HepG2 (cell line): ENCODE results near the gene CDYL2. TPM values are rescaled to one million over a fixed set of nuclear protein-coding genes. Genes with fewer than 3 reads are reported as not detected.

Experiments
- ATAC-seq: fragments of 200-7000 bp; cut with Tn5 transposase; 3 replicates; pipeline ENCODE4 v1.9.1; 2020; ENCODE audit warnings: mild to moderate bottlenecking, moderate library complexity
- BruUV-seq: library from RNA; stranded (reverse); fragments of 400-500 nt; replicated peaks from 2 replicates; lab custom pipeline; 2021; lab: Mats Ljungman, UMichigan
- CTCF ChIA-PET: fragments of 300-600 bp; formaldehyde crosslinking; extraction: SDS; loops from one replicate; lab custom pipeline; 2021; ENCODE audit warnings: low total read pairs, inconsistent platforms, low intra/inter-chr PET ratio; lab: Yijun Ruan, JAX
- POLR2A ChIA-PET: fragments of 350-600 bp; sonication (Branson Sonifier 250); formaldehyde crosslinking; loops from one replicate; lab custom pipeline; 2020; ENCODE audit warnings: antibody characterized with exemption, inconsistent platforms; lab: Yijun Ruan, JAX
- DNase-seq: peaks from one replicate; pipeline ENCODE4 v3.0.0-alpha.2; 2015; ENCODE audit warnings: low spot score
- FAIRE-seq: peaks from 3 replicates; lab custom pipeline; 2011; peaks lifted over from hg19 to GRCh38; lab: Jason Lieb, UNC
- H2AFZ ChIP-seq: one replicate; pipeline ENCODE4 v1.6.1; 2011; ENCODE audit warnings: low read length, inconsistent platforms
- H3K27ac ChIP-seq: fragments of 300-600 bp; 3 replicates; pipeline ENCODE4 v1.8.0; 2011; ENCODE audit warnings: mixed run types, mild to moderate bottlenecking, mixed read lengths, low read length, inconsistent platforms; ENCODE audit not compliant: insufficient read depth; ENCODE audit errors: extremely low read length
- H3K27me3 ChIP-seq, 2 experiments: fragments of 200-600 bp in 1 of 2; 2 replicates in 1 of 2; 3 replicates in 1 of 2; pipeline versions ENCODE4 v1.6.0 to v1.8.0; 2011; ENCODE audit warnings: low read length in 2 of 2, mild to moderate bottlenecking in 2 of 2, moderate library complexity in 2 of 2, inconsistent platforms in 1 of 2; ENCODE audit not compliant: insufficient read depth in 2 of 2, control insufficient read depth in 1 of 2
- H3K36me3 ChIP-seq, 2 experiments: fragments of 200-600 bp in 1 of 2; replicated peaks in 1 of 2; 2 replicates in 1 of 2; 3 replicates in 1 of 2; pipeline versions ENCODE4 v1.5.1 to v1.8.0; 2011; ENCODE audit warnings: low read length in 2 of 2, inconsistent platforms in 1 of 2; ENCODE audit not compliant: insufficient read depth in 2 of 2, control insufficient read depth in 1 of 2
- H3K4me1 ChIP-seq: 2 replicates; pipeline ENCODE4 v1.5.1; 2012; ENCODE audit warnings: low read length, inconsistent platforms; ENCODE audit not compliant: insufficient read depth
- H3K4me2 ChIP-seq: 2 replicates; pipeline ENCODE4 v1.6.0; 2011; ENCODE audit warnings: low read depth, low read length, inconsistent platforms
- H3K4me3 ChIP-seq, 3 experiments: fragments of 200-600 bp in 1 of 3; sonication (generic), shearing (Covaris generic) in 1 of 3; replicated peaks in 1 of 3; 2 replicates each; pipeline ENCODE4 v1.5.1; 2011 to 2016; ENCODE audit warnings: low read length in 3 of 3, inconsistent platforms in 2 of 3, low read depth in 2 of 3, mild to moderate bottlenecking in 2 of 3, control low read depth in 1 of 3, mixed read lengths in 1 of 3; ENCODE audit not compliant: insufficient read depth in 1 of 3
- H3K79me2 ChIP-seq: one replicate; pipeline ENCODE4 v1.6.1; 2011; ENCODE audit warnings: low read length, inconsistent platforms; ENCODE audit not compliant: insufficient read depth
- H3K9ac ChIP-seq: 2 replicates; pipeline ENCODE4 v1.6.0; 2011; ENCODE audit warnings: mild to moderate bottlenecking, low read depth, low read length, inconsistent platforms; ENCODE audit not compliant: insufficient read depth
- H3K9me3 ChIP-seq: 2 replicates; pipeline ENCODE4 v1.5.1; 2012; ENCODE audit warnings: mild to moderate bottlenecking, low read length
- H4K20me1 ChIP-seq: 2 replicates; pipeline ENCODE4 v1.6.0; 2011; ENCODE audit warnings: inconsistent platforms, mild to moderate bottlenecking, low read length, moderate library complexity; ENCODE audit not compliant: insufficient read depth
- ARID5B ChIP-seq: IDR thresholded peaks from 2 replicates; pipeline ENCODE4 v1.4.0; 2020; ENCODE audit warnings: mild to moderate bottlenecking, missing genetic modification reagents
- ESRRA ChIP-seq: sonication (generic); formaldehyde crosslinking; IDR thresholded peaks from 2 replicates; pipeline ENCODE4 v1.5.1; 2020; ENCODE audit warnings: mild to moderate bottlenecking, low read depth, missing genetic modification reagents
- GATAD2A ChIP-seq: IDR thresholded peaks from 2 replicates; pipeline ENCODE4 v1.6.1; 2016
- GFI1 ChIP-seq: sonication (generic); formaldehyde crosslinking; IDR thresholded peaks from 2 replicates; pipeline ENCODE4 v1.5.0; 2020; ENCODE audit warnings: missing genetic modification reagents, mild to moderate bottlenecking, borderline replicate concordance
- HNF4A ChIP-seq: sonication (generic); formaldehyde crosslinking; IDR thresholded peaks from 2 replicates; pipeline ENCODE4 v1.4.0; 2020; ENCODE audit warnings: missing genetic modification reagents
- PRDM4 ChIP-seq: sonication (generic); formaldehyde crosslinking; IDR thresholded peaks from 2 replicates; pipeline ENCODE4 v1.9.0; 2021; ENCODE audit warnings: missing genetic modification reagents, borderline replicate concordance
- RFXAP ChIP-seq: sonication (generic); formaldehyde crosslinking; IDR thresholded peaks from 2 replicates; pipeline ENCODE4 v1.4.0; 2020; ENCODE audit warnings: missing genetic modification reagents, borderline replicate concordance
- SALL1 ChIP-seq: sonication (generic); formaldehyde crosslinking; IDR thresholded peaks from 2 replicates; pipeline ENCODE4 v1.8.0; 2022; ENCODE audit warnings: mild to moderate bottlenecking, missing genetic modification reagents
- TMF1 ChIP-seq: sonication (generic); formaldehyde crosslinking; IDR thresholded peaks from 2 replicates; pipeline ENCODE4 v1.8.1; 2022; ENCODE audit warnings: low read depth, missing genetic modification reagents
- WGBS: methylation state at CpG from one replicate; pipeline ENCODE4 v1.1.6; 2017; ENCODE audit warnings: low lambda C conversion rate; 5-methylcytosine and 5-hydroxymethylcytosine counted together
- in situ Hi-C: cut with HindIII; loops from 2 replicates; pipeline ENCODE4 v1.10.0; 2017; ENCODE audit warnings: low pct_unique_long_range_greater_than_20kb; ENCODE audit not compliant: extremely low pct_ligation_motif_present
- intact Hi-C: fragments of 100-400 bp; cut with micrococcal nuclease; formaldehyde crosslinking; loops from one replicate; pipeline ENCODE4 v1.10.0; 2022; ENCODE audit not compliant: unreplicated experiment
- polyA plus RNA-seq, 8 experiments: library from polyadenylated mRNA; depleted of rRNA in 3 of 8; stranded (reverse) in 7 of 8; unstranded in 1 of 8; fragments of >200 nt; fragmentation: Illumina TruSeq in 4 of 8; extraction: Trizol in 4 of 8; gene quantifications; 2 replicates each; pipeline versions ENCODE4 v1.2.1 to v1.2.3, GENCODE V29; 2011 to 2016; ENCODE audit warnings: low read depth in 4 of 8, missing spikeins in 1 of 8, mixed read lengths in 1 of 8; ENCODE audit not compliant: insufficient read depth in 1 of 8
- total RNA-seq, 5 experiments: library from RNA; depleted of rRNA; stranded (reverse); fragments of >200 nt; fragmentation: Illumina TruSeq; extraction: Trizol; gene quantifications; 2 replicates each; pipeline ENCODE4 v1.2.3, GENCODE V29; 2016; ENCODE audit warnings: low read depth in 1 of 5
- TF ChIP-seq, protein P1 (sequence below): sonication (generic); IDR thresholded peaks from 2 replicates; pipeline ENCODE4 v1.6.1; 2016; ENCODE audit warnings: low read depth, borderline replicate concordance
- TF ChIP-seq, protein P2 (sequence below): sonication (generic); formaldehyde crosslinking; IDR thresholded peaks from 2 replicates; pipeline ENCODE4 v1.4.0; 2020; ENCODE audit warnings: missing genetic modification reagents, borderline replicate concordance

CDYL2 gene
- total and polyA plus RNA-seq, 2 of the 13 experiments (the other 11 are each of a cell fraction or from before 2014, with no cell fraction given), result 0.07 to 0.35 TPM

DNA sequence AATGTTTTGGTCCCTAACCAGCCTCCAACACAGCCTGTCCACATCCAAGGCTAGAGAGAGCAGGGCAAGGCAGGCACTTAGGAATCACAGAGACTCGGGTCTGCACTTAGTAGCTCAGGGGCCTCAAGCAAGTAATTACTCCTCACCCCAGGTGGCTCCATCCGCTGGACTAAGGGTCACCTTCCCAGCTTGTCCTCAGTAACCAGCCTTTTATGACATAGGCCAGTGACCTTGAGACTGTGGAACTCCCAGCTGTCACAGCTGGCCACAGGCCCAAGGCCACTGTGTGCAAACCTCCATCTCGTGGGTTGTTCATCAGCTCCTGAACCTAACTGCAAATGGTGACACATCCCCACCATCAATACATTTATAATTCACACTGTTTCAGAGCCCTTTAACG is 68.6 kb downstream of the CDYL2 start:
- no peaks in the 10 kb centered on the region for H3K36me3 ChIP-seq
- FAIRE-seq (no peak), ATAC-seq (peak; percentile 71; the same call in 2 of the 3 replicates), DNase-seq (peak; percentile 14)
- H3K9me3 ChIP-seq, result peaks cover 12% of the 10 kb centered on the region
- no peak overlapping the region for H3K9ac ChIP-seq
- no peak overlapping the region for H2AFZ ChIP-seq
- no peak overlapping the region for H3K4me3 ChIP-seq
- no peak overlapping the region for H3K27ac ChIP-seq
- intact Hi-C loops, result loop anchor here (10.0 kb wide), 1 partner anchor 1051 kb away; no protein-coding TSS in a partner anchor
- no peaks in the 10 kb centered on the region for H4K20me1 ChIP-seq
- peaks cover 5% of the 10 kb centered on the region; the same call in 1 of the 2 replicates for H3K4me1 ChIP-seq
- POLR2A ChIA-PET, result no interaction called here
- BruUV-seq, result no TSS peak
- 4% methylated on average over 4 of the region's 4 CpGs for WGBS
- no peaks in the 10 kb centered on the region for H3K27me3 ChIP-seq
- H3K79me2 ChIP-seq, result no peaks in the 10 kb centered on the region
- TF ChIP-seq TMF1 (CRISPR knock-in tag) (no peak), RFXAP (CRISPR knock-in tag) (no peak), GFI1 (CRISPR knock-in tag) (no peak), GATAD2A (peak; percentile 41; the same call in 1 of the 2 replicates), HNF4A (CRISPR knock-in tag) (peak; percentile 45), PRDM4 (CRISPR knock-in tag) (no peak), ESRRA (CRISPR knock-in tag) (peak; percentile 84; the same call in 1 of the 2 replicates), ARID5B (CRISPR knock-in tag) (0 out of 2 replicates have a peak, but pooled peaks have one; percentile 19), SALL1 (CRISPR knock-in tag) (peak; percentile 57; the same call in 1 of the 2 replicates)
- TF ChIP-seq, protein P1, sequence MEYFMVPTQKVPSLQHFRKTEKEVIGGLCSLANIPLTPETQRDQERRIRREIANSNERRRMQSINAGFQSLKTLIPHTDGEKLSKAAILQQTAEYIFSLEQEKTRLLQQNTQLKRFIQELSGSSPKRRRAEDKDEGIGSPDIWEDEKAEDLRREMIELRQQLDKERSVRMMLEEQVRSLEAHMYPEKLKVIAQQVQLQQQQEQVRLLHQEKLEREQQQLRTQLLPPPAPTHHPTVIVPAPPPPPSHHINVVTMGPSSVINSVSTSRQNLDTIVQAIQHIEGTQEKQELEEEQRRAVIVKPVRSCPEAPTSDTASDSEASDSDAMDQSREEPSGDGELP, result peak; percentile 78; the same call in 1 of the 2 replicates
- TF ChIP-seq, protein P2, sequence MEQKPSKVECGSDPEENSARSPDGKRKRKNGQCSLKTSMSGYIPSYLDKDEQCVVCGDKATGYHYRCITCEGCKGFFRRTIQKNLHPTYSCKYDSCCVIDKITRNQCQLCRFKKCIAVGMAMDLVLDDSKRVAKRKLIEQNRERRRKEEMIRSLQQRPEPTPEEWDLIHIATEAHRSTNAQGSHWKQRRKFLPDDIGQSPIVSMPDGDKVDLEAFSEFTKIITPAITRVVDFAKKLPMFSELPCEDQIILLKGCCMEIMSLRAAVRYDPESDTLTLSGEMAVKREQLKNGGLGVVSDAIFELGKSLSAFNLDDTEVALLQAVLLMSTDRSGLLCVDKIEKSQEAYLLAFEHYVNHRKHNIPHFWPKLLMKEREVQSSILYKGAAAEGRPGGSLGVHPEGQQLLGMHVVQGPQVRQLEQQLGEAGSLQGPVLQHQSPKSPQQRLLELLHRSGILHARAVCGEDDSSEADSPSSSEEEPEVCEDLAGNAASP, result peak; percentile 18; the same call in 1 of the 2 replicates
- no peak overlapping the region for H3K4me2 ChIP-seq
- in situ Hi-C loops, result no loop called here
- CTCF ChIA-PET, result no interaction called here
